GM12864 (cell line): Measurements from ENCODE around the gene IPO13.

Experiments
- DNase-seq: peaks from one replicate; pipeline ENCODE4 v3.0.0-alpha.2; 2011; ENCODE audit warnings: low read depth
- H3K4me3 ChIP-seq: 2 replicates; pipeline ENCODE4 v1.5.1; 2011; ENCODE audit warnings: mild to moderate bottlenecking, low read depth, low read length, control low read depth
- CTCF ChIP-seq: IDR thresholded peaks from 2 replicates; pipeline ENCODE4 v1.5.1; 2011; ENCODE audit warnings: low read depth, mild to moderate bottlenecking, moderate library complexity, low read length, control low read depth, inconsistent platforms; ENCODE audit errors: missing control alignments

The IPO13 gene

GRCh38 chr1:43946236-43947060 is at the start of gene IPO13:
Gene IPO13 (plus strand): TSS chr1:43946950. CDS start chr1:43947601, 651 bp downstream.
- peak within 1 kb of the TSS; percentile 99 for H3K4me3 ChIP-seq
- DNase-seq: peak; percentile 90
- TF ChIP-seq CTCF: peak; percentile 79

- no peak for DNase-seq
- H3K4me3 ChIP-seq: no peak overlapping the region
- no peak for TF ChIP-seq CTCF
Measured at GRCh38 chr1:43898981-43899380, 47.8 kb upstream of the IPO13 start.

- DNase-seq: no peak
- TF ChIP-seq CTCF: no peak
- H3K4me3 ChIP-seq: no peak overlapping the region
Measured at GRCh38 chr1:43900386-43900785, 46.4 kb upstream of the IPO13 start.

- TF ChIP-seq CTCF: no peak
- no peak overlapping the region for H3K4me3 ChIP-seq
- no peak for DNase-seq
Measured at GRCh38 chr1:43901196-43901961, 45.4 kb upstream of the IPO13 start.

GRCh38 chr1:43902058-43902831 is 44.5 kb upstream of the IPO13 start:
- TF ChIP-seq CTCF: no peak
- no peak overlapping the region for H3K4me3 ChIP-seq
- no peak for DNase-seq

GRCh38 chr1:43904660-43905551 is 41.8 kb upstream of the IPO13 start:
- no peak overlapping the region for H3K4me3 ChIP-seq
- no peak for TF ChIP-seq CTCF
- DNase-seq: no peak
